Mononuclear cell (primary cell): ENCODE measurements around the gene RLN1. TPM values are rescaled to one million over a fixed set of nuclear protein-coding genes. Genes with fewer than 3 reads are reported as not detected.
"Not testable (repeated sequence)": the region's sequence is repeated elsewhere in the genome, so short reads cannot be mapped to it uniquely, and the experiment has no call there.

Source experiments
- H3K27me3 ChIP-seq: 2 replicates; pipeline ENCODE4 v1.6.0; 2011; ENCODE audit warnings: low read length, control low read depth; ENCODE audit not compliant: insufficient read depth
- H3K4me1 ChIP-seq: 2 replicates; pipeline ENCODE4 v1.5.1; 2011; ENCODE audit warnings: mild to moderate bottlenecking, low read length, control low read depth; ENCODE audit not compliant: insufficient read depth
- H3K4me3 ChIP-seq: 2 replicates; pipeline ENCODE4 v1.5.1; 2011; ENCODE audit warnings: mild to moderate bottlenecking, low read length, moderate library complexity
- H3K9me3 ChIP-seq: 2 replicates; pipeline ENCODE4 v1.5.1; 2011; ENCODE audit warnings: low read depth, mild to moderate bottlenecking, control low read depth, low read length
- total RNA-seq: library from RNA; depleted of rRNA; stranded (reverse); fragments of >200 nt; gene quantifications from one replicate; pipeline ENCODE4 v1.2.3, GENCODE V29; 2012

RLN1 gene, protein sequence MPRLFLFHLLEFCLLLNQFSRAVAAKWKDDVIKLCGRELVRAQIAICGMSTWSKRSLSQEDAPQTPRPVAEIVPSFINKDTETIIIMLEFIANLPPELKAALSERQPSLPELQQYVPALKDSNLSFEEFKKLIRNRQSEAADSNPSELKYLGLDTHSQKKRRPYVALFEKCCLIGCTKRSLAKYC
- total RNA-seq = 0.31 TPM

DNA sequence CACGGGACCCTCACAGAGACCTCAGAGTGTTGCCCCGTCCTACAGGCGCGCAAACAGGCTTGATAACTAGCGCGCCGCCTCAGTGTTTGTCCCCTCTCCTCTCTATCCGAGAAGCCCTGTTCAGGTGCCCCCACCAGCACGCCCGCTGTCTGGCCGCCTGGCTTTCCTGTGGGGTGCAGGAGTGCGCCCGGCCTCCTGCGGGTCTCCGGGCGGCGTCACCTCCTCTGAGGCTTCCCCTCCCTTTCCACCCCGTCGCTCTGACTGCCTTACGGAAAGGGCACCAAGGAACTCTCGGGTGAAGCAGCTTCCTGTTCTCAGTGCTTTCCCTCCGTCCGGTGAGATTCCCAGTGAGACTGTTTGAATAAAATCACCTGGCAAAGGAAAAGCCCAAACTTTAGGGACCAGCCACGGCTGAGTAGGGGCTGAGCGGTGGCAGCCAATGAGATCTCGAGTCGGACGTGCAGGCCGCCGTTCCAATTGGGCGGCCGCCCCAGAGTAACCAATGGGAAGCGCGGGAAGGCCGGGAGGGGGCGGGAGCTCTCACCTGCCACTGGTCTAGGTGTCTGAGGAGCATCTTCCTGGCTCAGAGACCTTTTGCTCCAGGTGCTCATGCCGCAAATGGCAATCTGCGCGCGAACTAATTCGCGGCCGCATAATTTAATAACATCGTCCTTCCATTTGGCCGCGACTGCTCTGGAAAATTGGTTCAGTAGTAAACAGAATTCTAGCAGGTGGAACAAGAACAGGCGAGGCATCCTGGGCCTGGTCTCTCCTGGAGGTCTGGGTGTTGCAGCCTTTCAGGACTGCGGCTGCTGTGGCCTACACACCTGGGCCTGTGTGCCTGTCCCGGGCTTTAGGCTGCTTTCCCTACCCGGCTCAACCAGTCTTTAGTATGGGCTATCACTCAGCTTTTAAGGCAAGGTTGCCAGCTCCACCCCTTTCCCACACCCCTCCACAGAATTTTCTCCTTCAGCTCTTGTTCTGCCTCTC lies at the start of gene RLN1:
Gene RLN1 (minus strand): TSS at position 885 of the 990 bp plus-strand sequence. CDS start 130 bp downstream, at position 755.
- H3K9me3 ChIP-seq, H3K27me3 ChIP-seq, H3K4me1 ChIP-seq, H3K4me3 ChIP-seq: not testable (repeated sequence)

DNA sequence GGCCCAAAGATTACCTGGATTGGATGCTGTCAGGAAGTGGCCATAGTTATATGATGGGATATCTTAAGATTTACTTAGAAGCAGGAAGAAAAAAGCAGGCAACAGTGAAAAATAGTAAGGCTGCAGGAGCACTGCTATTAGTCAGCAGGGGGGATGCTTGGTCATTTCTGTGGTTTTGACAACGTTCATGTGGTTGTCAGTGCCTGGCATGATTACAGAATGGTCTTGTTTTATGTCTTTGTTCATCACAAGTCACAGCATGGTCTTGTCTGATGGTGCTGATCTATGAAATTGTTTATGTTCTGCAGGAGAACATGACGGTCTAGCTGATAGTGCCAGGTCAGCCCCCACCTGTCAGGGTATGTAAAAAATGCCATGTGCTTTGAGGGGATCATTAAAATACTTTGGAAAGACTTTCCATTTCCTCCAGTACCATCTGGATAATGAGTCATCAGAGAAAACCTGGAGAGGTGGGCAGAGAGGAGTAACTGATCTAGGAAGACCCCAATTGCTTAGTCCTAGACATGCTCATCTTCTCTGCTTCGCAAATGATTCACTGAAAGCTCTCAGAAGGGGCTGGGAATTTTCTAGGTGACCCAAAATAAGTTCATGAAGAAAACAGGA lies 49.5 kb upstream of the RLN1 start:
- Histone ChIP-seq H3K27me3 (no peaks in the 10 kb centered on the region), H3K4me1 (peaks cover 9% of the 10 kb centered on the region), H3K4me3 (no peak overlapping the region), H3K9me3 (no peaks in the 10 kb centered on the region)

DNA sequence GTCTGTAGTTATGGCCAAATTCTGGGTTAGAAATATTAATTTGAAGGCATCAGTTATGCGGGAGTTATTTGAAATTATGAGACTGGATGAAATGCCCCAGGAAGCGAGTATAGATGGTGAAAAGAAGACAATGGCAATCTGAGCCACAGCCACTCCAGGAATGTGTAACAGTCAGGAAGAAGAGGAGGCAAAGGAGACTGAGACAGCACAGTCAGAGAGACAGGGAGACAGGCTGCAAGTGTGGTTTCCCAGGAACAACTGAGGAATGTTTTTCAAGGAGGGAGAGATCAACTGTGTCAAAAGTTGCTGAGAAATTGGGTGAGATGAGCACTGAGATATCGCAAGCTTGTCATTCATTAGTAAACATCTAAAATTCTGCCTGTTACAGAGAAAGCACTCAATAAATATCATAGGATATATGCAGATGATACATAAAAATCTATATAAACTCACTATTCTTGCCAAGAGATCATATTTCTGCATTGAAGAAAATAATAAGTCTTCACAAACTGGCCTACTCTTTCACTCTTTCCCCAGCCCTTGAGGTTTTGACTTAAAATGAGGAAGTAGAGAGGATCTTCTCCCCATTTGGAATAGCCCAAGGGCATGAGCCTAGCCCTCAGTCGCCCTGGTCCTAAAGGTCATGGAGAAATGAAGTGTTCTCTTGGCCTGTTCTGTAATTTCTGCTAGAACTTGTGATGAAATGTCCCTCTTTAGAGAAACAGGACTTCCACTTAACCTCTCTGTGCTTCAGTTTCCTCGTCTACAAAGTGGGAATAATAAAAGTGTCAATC lies 48.5 kb upstream of the RLN1 start:
- no peak overlapping the region for H3K4me3 ChIP-seq
- H3K27me3 ChIP-seq = no peaks in the 10 kb centered on the region
- H3K9me3 ChIP-seq = no peaks in the 10 kb centered on the region
- peaks cover 9% of the 10 kb centered on the region for H3K4me1 ChIP-seq

DNA sequence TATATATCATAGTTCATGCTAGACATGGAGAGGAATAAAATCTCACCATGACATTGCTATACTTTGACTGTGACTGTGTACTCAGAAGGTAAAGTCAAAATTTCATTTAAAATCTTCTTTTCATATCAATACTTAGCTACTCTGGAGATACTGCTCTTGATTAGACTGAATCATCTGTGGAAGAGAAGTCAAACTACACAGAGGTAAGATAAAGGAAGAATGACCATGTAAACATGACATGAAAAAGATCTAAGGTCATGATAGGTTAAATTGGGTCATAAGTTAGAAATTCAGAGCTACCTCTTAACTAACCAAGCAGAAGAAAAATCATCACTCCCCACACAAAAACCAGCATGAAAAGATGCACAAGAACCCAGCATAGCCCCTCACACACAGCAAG lies 44.8 kb upstream of the RLN1 start:
- Histone ChIP-seq H3K4me3 (no peak overlapping the region), H3K27me3 (no peaks in the 10 kb centered on the region), H3K9me3 (no peaks in the 10 kb centered on the region), H3K4me1 (peaks cover 4% of the 10 kb centered on the region)

DNA sequence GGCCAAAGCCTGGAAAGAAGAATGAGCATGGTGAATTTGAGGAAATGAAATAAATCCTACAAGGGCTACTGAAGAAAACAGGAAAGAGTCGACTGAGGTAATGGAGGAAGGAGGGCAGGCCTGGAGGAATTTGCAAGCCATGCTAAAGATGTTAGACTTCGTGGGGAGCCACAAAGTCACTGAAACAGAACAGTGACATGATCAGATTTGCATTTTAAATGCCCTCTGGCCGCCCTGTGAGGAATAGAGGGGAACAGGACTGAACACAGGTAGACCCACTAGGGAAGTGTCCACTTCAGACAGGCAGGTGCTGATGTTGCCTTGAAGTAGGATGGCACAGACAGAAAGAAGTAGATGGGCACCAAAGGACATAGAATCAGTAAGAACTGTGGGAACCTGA lies 42.8 kb upstream of the RLN1 start:
- no peaks in the 10 kb centered on the region for H3K4me1 ChIP-seq
- no peak overlapping the region for H3K4me3 ChIP-seq
- H3K27me3 ChIP-seq = no peaks in the 10 kb centered on the region
- H3K9me3 ChIP-seq = no peaks in the 10 kb centered on the region

DNA sequence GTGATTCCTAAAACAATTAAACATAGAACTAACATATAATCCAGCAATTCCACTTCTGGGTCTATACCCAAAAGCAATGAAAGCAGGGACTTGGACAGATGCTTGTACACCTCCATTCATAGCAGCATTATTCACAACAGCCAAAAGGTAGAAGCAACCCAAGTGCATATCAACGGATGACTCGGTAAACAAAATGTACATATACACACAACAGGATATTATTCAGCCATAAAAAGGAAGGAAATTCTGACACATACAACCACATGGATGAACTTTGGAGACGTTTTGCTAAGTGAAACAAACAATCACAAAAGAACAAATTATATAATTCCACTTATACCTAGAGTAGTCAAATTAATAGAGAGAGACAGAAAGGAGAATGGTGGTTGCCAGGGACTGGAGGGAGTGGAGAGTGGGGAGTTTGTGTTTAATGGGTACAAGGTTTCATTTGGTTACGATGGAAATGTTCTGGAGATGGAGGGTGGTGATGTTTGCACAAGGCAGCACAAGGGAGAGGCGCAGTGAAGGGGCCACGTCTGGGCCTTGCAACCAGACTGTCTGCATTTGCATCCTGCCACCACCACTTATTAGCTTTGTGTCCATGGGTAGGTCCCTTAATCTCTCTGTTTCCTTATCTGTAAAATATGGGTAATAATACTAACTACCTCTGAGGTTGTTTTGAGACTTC lies 36.3 kb upstream of the RLN1 start:
- no peaks in the 10 kb centered on the region for H3K4me1 ChIP-seq
- H3K27me3 ChIP-seq = no peaks in the 10 kb centered on the region
- no peaks in the 10 kb centered on the region for H3K9me3 ChIP-seq
- H3K4me3 ChIP-seq = no peak overlapping the region

DNA sequence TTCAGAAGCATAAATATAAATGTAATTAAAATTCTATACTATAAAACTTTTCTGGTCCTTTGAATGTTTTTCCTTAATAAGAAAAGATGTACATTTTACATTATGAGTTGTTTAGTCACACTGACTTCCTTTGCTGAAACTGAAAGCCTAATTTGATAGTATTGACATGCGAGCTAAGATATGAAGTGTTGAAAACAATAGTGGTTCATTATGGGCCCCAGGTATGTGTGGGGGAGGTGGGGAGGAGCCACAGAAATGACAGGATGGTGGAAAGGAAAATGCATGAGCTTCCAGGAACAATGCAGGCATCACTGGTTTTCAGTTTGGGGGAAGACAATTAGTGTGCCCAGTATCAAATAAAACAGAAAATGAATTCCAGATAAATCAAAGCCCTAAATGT lies 35.4 kb upstream of the RLN1 start:
- no peaks in the 10 kb centered on the region for H3K4me1 ChIP-seq
- no peaks in the 10 kb centered on the region for H3K27me3 ChIP-seq
- H3K4me3 ChIP-seq = no peak overlapping the region
- H3K9me3 ChIP-seq = no peaks in the 10 kb centered on the region

DNA sequence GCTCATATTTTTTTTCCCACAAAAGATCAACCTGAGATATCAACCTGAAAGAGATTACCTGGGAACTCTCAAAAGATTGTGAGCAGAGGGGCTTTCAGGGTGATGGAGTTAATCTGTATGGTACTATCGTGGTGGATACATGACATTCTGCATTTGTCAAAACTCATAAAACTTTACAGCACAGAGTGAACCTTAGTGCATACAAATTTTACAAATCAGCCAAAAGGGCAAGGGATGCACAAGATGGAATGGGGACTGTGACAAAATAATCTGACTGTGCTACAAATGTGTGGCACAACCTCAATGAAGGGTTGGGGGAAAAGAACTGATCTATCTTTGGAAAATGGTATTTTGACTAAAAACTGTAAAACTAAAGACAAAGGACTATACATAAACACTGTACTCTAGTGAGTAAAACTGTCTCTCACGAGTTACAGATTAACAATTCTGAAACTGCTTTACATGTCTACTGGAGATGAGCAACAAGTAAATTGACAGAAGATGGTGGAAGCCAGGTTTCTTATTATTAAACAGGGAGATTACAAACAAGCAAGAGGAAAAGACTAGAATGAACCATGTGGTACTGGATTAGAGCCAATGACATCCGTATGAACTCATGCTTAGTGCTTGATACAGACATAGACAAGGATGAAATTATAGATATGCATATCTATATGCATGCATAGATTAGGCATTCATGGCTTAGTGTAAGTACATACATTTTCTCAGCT lies 24.8 kb upstream of the RLN1 start:
- Histone ChIP-seq H3K4me1 (no peaks in the 10 kb centered on the region), H3K27me3 (no peaks in the 10 kb centered on the region), H3K9me3 (no peaks in the 10 kb centered on the region), H3K4me3 (no peak overlapping the region)

DNA sequence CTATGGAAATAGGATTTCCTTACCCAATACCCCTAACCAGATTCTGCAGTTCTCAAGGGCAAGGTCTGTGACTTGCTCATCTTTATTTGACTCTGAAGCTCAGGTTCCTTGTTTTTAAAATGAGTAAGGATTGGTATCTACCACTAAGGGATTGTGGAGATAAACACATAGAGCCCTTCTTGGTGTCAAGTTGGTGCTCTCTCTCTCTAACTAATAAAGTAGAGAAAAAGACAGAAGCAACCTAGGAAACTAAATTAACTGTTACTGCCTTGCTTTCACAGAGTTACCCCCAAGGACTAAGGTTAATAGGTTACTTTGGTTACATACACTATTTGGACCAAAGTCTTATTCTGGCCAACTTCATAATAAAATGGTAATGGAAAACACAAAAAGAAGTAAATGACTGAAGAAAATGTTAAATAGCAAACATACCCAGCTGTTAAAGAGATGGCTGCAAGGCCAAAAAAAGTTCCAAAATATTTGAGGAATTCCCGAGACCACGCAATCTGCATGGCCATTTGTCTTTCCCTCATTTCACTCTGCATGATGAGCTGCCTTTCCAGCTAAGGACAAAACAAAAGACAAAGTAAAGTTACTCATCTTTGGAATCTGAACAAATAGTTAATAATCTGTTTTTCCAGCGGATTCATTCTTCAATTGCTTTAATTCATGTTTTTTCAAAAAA lies 21.8 kb upstream of the RLN1 start:
- H3K4me1 ChIP-seq = no peaks in the 10 kb centered on the region
- H3K4me3 ChIP-seq = no peak overlapping the region
- H3K9me3 ChIP-seq = no peaks in the 10 kb centered on the region
- H3K27me3 ChIP-seq = no peaks in the 10 kb centered on the region

DNA sequence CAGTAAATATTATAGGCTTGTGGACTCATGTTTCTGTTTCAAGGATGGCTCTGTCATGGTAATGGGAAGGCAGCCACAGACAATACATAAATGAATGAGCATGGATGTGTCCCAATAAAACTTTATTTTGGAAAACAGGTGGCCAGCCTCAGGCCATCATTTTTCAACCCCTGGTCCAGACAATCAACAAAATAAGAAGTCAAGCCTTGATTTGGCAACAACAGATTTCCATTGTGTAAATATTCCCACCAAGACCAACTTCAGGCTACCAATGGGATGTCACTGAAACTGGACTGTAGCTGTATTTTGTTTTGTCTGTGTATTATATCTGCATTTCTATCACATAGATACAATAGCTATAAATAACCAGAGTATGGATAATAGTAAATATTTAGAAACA lies 20.7 kb upstream of the RLN1 start:
- Histone ChIP-seq H3K4me3 (no peak overlapping the region), H3K4me1 (no peaks in the 10 kb centered on the region), H3K27me3 (no peaks in the 10 kb centered on the region)

DNA sequence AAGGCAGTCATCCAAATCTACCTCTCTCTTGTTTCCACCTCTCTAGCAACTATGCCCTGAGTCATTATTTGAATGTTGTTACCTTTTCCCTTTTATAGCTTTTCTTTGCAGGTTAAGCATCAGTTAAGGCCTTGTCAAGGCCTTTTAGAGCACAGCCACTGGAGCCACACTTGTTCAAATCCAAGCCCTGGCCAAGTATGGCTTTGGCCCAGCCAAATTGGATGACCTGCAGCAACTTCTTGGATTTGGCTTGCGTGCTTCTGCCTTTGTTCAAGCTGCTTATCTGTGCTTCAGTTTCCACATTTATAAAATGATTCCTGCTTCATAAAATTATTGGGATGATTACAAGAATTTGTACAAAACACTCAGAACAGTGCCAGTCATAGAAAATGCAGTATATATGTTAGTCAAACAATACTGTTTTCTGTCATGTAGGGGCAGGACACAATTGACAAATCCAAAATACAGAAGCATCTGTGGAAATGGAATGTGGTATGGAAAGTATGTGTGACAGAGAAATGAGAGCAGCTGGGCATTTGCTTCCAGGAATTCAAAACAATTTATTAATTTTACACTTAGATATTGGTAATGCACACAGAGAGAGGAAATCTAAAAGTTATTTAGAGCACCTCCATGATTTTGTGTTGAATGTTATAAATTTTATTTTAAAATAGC lies 17.9 kb upstream of the RLN1 start:
- H3K9me3 ChIP-seq = no peaks in the 10 kb centered on the region
- H3K27me3 ChIP-seq = no peaks in the 10 kb centered on the region
- H3K4me1 ChIP-seq = peaks cover 7% of the 10 kb centered on the region
- H3K4me3 ChIP-seq = no peak overlapping the region

More for the DNA sequence above, 20.7 kb upstream of the RLN1 start:
- no peaks in the 10 kb centered on the region for H3K9me3 ChIP-seq

DNA sequence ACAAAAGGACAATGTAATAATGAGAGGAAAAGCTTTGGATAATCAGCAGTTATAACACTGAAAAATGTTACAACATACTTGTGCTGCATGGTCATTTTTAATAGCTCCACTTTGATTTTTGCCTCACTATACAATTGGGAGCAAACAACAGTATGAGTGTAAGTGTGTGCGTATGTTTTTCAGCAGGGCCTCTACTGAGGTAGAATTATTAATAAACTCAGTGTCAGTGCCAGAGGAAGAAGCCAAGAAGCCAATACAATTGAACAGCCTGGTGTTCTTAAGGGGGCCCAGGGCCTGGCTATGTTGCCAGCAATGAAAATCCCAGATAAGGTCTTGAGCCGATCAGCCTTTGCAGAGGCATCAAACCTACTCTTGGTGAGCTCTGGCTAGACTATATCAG lies 16.1 kb upstream of the RLN1 start:
- Histone ChIP-seq H3K9me3 (no peaks in the 10 kb centered on the region), H3K27me3 (no peaks in the 10 kb centered on the region), H3K4me1 (peaks cover 12% of the 10 kb centered on the region), H3K4me3 (no peak overlapping the region)

DNA sequence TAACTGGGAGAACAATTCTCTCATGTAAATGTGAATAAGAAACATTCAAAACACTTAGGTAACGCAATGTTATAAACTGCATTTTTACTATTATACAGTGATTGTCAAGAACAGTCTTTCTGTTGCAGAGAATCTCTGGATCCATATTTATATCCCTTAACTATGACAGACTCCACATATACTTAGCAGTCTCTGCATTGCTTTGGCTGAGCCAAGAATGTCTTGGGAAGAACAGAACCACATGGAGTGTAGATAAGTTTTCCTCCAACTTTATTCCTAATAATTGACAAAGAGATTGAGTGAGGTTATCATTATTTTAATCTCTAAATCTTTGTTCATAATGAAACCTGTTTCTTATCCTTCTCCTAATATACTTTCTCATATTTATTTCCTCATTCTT lies 15.6 kb upstream of the RLN1 start:
- no peaks in the 10 kb centered on the region for H3K27me3 ChIP-seq
- peaks cover 12% of the 10 kb centered on the region for H3K4me1 ChIP-seq
- no peaks in the 10 kb centered on the region for H3K9me3 ChIP-seq
- no peak overlapping the region for H3K4me3 ChIP-seq
